ENCODE measurements around the gene PLEKHJ1.

The PLEKHJ1 gene

DNA sequence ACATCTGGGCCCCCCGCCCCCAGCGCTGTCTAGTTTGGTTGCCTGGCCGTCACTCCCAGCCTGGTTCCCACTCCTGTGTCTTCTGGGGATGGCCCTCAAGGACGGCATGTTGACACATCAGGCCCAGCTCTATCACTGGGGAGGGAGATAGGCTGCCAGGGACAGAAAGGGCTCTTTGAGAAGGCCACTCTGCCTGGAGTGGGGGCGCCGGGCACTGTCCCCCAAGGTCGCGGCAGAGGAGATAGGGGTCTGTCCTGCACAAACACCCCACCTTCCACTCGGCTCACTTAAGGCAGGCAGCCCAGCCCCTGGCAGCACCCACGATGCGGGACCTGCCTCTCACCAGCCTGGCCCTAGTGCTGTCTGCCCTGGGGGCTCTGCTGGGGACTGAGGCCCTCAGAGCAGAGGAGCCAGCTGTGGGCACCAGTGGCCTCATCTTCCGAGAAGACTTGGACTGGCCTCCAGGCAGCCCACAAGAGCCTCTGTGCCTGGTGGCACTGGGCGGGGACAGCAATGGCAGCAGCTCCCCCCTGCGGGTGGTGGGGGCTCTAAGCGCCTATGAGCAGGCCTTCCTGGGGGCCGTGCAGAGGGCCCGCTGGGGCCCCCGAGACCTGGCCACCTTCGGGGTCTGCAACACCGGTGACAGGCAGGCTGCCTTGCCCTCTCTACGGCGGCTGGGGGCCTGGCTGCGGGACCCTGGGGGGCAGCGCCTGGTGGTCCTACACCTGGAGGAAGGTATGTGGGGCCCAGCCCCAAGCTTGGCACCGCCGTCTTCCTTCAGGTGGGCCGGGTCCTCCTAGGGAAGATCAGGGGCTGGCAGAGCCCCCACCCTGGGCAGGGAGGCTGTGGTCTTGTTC, 13.1 kb upstream of the PLEKHJ1 start, which contains the start of gene AMH:
Gene AMH, plus strand, starts transcription at position 314 of the 857 bp plus-strand sequence. Its CDS starts 10 bp downstream, at position 324.
- no peak for DNase-seq (ENCODE audit: low spot score)

DNA sequence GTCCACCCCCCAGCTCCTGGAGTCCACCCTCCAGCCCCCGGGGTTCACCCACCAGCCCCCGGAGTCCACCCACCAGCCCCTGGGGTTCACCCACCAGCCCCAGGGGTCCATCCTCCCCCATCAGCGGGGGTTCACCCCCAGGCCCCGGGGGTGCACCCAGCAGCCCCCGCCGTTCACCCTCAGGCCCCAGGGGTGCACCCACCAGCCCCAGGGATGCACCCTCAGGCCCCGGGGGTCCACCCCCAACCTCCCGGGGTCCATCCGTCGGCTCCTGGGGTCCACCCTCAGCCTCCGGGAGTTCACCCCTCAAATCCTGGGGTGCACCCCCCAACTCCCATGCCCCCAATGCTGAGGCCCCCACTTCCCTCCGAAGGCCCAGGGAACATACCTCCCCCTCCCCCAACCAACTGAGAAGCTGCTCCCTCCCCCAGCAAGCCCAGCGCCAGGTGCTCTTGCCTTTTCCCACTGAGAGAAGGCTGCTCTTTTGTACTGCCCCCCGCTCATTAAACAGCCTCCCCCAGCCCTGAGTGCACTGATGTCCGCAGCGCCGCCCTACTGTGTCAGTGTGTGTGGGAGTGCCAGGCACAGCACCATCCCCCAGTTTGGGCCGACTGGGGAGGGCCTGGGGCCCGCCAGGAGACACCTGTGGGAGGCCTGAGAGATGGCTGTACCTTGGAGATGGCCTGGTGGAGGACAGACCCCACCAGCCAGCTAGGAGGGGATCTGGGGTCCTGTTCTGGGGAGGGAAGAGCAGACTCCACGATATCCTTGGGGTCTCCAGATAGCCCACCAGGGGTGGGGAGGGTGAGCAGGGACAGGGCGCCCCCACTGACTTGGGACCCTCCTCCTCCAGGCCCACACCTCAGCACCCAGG, 12.2 kb upstream of the PLEKHJ1 start:
- DNase-seq (ENCODE audit: low spot score) = no peak

DNA sequence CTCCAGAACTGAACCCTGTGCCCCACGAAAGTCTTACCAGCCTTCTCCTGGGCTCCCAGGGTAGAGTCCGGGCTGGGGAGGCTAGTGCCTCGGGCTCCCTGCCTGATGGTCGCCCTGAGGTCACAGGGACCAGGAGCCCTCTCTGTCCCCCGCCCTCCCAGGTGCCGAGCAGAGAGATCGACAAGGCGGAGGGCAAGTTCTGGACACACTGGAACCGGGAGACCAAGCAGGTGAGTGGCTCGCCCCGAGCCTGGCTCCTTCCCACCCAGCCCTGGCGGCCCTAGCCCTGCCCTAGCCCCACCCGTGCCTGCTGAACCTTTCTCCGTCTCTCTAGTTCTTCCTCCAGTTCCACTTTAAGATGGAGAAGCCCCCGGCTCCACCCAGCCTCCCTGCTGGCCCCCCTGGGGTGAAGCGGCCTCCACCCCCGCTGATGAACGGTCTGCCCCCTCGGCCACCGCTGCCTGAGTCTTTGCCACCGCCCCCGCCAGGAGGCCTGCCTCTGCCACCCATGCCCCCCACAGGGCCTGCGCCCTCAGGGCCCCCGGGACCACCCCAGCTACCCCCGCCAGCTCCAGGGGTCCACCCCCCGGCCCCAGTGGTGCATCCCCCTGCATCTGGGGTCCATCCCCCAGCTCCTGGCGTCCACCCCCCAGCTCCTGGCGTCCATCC, 11.4 kb upstream of the PLEKHJ1 start:
- DNase-seq (ENCODE audit: low spot score) = no peak

DNA sequence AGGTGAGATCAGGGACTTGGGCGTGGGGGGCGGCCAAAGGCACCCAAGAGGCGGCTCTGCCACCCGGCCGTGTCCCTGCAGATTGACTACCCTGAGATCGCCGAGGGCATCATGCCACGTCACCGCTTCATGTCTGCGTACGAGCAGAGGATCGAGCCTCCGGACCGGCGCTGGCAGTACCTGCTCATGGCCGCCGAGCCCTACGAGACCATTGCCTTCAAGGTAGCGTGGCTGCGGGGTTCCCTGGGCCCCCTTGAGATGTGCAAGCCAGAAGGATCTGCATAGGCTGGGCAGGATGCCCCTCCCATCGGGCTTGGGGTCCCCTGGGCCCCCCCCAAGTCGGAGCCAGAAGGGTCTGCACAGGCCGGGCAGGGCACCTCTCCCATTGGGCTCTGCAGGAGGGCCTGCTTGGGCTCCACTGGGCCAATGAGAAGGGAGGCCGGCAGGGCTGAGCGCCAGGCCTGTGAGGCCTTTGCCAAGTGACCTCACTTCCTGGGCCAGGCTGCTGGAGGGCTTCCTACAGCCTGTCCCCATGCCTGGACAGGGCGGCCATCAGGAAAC, 10.8 kb upstream of the PLEKHJ1 start:
- peak; percentile 66 for DNase-seq (ENCODE audit: low spot score)

DNA sequence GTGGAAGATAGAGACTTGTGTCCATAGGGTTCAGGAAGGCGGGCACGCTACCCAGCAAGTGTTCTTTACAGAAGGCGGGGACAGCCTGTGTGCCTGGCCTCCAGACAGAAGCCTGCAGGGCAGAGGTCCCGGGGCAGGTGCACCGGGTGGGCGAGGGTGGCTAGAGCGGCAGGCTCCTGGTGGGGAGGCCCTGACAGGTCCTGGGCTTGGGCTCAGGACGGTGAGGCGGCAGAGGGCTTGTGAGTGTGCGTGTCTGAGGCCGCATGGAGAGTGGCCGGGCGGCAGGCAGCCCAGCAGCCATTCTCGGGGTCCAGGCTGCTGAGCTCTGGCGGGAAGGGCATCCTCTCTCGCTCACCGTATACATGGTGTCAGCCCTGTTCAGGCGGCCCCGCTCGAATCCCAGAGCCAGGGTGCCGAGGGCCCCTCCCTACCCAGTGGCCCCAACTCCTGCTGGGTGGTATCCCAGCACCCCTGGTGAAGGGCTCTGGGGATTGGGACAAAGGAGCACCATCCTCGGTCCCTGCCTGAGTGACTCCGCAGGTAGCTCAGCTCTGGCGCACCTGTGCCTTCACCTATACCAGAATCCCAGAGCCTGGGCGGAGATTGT, 10.0 kb upstream of the PLEKHJ1 start:
- DNase-seq (ENCODE audit: low spot score) = no peak

DNA sequence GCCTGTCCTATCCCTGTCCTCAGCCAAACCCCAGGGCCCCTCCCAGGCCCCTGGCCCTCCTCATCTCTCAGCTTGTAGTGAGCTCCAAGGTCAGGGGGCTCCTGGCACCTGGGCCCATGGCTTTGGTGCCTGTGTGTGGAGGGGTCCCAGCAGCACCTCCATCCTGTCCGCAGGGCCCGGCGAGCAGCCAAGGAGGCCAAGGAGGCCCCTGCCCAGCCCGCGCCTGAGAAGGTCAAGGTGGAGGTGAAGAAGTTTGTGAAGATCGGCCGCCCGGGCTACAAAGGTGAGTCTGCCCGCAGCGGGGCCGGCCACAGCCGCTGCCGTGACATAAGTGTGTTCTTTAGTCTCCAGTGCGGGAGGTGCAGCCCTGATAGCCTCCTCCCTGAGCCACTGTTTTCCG, 9.1 kb upstream of the PLEKHJ1 start:
- no peak for DNase-seq (ENCODE audit: low spot score)

DNA sequence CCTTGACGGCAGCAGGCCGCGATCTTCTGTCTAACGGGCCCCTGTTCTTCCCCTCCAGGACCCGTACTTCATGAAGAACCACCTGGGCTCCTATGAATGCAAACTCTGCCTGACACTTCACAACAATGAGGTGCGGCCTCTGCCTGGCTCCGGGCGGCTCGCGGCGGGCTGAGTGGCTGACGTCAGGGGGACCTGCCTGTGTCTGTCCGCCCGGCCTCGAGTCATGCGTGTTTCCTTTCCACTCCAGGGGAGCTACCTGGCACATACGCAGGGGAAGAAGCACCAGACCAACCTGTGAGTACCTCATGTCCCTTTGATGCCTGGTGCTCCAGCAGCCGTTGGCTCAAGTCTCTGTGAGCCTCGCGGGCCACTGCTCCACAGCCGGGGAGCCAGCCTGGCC, 8.4 kb upstream of the PLEKHJ1 start:
- DNase-seq (ENCODE audit: low spot score) = no peak

DNA sequence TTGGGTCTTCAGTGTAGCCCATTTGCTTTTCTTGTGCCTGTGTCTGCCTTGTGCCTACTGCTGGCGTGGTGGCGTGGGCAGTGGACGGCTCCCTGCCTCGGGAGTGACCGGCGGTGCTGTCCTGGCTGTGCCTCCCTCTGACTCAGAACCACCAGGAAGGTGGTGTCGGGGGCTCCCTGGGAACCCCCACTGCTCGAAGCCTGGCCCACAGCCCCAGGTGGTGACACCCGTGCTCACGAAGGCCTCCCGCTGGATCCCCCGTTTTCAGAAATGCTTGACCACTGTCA, 7.9 kb upstream of the PLEKHJ1 start:
- DNase-seq (ENCODE audit: low spot score) = no peak

DNA sequence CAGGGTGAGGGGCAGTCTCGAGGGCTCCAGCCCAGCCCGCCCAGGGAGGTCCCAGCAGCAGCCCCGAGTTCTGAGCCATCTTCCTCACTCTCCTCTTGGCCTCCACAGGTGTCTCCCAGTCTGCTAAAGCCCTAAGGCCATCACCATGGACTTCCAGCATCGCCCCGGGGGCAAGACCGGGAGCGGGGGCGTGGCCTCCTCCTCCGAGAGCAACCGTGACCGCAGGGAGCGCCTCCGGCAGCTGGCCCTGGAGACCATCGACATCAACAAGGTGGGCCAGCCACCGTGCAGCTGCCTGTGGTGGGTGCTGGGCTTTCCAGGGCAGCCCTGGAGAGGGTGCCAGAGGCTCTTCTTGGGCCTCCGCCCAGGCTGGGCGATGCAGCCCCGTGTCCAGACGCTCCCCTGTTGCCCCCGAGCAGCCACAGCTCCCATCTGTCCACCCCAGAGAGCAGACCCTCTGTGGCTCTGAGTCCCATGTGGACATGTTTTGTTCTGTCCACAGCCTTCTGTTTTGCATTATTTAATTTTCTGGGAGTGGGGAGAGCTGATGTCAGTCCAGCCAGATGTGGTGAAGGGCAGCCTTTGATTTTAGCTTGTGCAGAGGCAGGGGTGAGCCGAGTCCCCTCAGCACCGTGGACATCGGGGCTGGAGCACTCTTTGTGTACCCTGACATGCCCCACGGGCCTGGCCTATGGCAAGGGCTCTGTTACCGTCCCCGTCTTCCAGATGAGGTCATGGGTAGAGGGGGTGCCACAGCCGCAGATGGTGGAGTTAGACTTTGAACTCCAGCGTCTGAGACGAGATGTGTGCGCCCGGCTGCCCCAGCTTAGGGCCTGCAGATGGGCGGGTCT, 7.4 kb upstream of the PLEKHJ1 start:
- DNase-seq (ENCODE audit: low spot score) = no peak

DNA sequence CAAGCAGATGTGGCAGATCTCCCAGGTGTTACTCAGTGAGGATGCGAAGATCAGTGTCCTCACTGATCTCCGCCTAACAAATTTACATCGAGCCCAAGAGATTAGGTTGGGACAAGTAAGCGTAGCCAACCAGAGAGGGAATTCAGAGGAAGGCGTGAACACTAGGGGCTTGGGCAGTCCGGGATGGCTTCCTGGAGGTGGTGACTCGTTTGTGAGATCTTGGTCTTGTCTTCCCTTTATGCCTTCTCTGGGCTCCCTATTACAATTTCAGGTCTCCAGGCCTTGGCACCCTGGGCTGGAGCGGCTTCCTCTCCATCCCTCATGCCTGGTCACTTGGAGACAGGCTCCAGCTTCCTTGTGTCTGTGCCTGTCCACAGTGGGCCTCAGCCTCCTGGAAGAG, 6.7 kb upstream of the PLEKHJ1 start:
- DNase-seq (ENCODE audit: low spot score) = no peak

DNA sequence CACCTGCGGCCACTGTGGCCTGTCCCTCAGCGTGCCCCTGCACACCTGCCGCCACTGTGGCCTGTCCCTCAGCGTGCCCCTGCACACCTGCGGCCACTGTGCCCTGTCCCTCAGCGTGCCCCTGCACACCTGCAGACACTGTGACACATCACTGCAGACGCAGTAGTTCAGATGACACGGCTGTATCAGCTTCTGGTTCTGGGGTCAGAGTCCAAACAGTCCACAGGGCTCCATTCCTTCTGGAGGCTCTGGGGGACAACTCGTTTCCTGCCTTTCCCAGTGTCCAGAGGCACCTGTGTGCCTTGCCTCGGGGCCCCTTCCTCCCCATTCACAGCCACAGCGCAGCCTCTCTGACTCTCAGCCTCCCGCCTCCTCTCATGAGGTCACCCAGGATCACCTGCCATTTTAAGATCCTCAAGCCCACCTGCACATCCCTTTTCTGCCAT, 6.0 kb upstream of the PLEKHJ1 start:
- DNase-seq (ENCODE audit: low spot score) = no peak

DNA sequence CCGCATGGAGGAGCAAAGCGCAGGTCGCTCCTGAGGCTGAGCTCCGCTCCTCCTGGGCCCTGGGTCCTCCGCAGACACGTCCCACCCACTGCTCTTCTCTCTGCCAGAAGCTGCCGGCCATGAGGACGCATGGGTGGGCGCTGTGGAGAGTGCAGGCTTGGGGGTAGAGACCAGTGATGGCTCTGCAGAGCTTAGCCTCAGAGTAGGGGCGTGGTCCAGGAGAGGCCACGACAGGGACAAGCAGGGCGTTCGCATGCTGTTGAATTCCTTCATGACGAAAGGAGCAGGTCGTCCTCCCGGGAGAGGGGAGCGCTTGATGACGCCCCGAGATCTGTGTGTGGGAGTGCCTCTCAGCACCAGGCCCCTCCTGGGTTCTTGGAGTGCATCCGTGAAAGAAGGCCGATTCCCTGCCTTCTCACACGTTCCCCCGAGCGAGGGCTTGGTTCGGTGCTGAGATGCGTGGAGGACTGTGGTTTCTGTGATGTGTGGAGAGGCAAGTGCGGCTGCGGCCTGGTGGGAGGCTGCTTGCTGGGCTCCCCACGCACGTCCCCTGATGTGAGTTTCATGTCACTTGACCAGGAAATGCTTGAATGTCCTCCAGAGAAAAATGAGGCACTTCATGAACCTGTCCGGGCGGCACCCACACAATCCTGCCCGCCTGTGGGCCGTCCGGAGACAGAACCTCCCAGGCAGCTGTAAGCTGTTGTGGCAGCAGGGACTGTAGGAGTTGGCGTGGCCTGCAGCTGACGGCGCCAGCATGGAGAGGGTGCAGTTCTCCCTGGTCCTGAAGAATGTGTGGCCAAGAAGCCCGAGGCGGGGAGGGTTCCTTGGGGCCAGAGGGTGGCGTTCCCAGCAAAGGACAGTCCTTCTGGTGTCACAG, 5.0 kb upstream of the PLEKHJ1 start:
- DNase-seq (ENCODE audit: low spot score) = no peak

DNA sequence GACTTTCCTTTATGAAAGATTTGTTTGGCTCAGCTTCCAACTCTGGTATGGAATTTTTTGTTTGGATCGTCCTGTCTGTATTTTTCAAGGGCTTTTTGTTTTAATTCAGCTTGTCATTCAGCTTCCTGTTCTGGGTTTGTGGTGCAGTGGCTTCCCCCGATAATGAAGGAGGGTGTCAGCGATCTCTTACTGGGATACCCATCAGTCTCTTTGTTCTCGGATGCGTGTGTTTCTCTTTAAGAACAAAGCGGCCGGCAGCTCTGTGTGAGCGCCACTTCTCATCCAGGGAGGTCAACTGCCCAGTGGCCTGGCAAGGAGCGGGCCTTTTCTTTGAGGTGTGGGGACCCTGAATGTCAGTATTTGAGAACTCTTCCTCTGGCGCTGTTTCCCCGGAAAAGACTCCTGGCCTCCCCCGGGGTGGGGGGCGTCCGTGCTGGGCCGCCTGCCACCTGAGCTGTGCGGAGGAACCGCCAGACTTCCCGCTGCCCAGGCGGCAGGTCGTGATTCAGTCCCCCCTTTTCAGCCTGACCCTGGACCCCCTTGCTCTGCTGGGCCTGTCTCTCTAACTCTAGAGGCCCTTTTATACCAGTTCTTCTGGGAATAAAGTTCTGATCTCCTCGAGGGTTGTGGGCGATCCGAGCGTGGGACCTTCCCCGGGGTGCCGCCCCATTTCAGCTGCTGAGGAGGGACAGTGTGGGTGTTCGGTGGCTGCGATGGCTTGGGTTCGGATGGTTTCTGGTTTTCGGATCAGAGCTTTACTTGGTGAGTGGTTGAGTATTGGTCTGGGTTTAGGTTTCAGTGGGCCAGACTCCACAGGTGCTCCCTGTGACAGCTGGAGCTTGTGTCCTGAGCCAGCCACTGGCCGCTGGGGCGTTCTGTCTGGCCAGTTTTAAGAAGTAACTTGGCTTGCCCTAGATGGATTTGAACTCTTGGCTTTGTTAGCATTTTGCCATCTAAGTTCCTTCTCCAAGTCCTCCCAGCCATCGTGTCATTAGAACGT, 3.9 kb upstream of the PLEKHJ1 start:
- peak; percentile 63 for DNase-seq (ENCODE audit: low spot score)

DNA sequence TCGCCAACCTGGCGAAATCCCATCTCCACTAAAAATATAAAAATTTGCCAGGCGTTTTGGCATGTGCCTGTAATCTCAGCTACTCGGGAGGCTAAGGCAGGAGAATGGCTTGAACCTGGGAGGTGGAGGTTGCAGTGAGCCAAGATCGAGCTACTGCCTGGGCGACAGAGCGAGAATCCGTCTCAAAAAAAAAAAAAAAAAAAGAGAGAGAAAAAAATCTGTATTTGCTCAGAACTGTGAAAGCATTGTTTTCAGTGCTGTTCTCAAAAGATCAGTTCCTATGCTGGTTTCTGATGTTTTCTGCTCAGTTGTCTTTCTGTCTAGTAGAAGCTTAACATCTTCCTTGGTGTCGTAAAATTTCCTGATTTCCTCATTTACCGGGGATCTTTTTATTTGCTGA, 3.0 kb upstream of the PLEKHJ1 start:
- DNase-seq (ENCODE audit: low spot score) = no peak

DNA sequence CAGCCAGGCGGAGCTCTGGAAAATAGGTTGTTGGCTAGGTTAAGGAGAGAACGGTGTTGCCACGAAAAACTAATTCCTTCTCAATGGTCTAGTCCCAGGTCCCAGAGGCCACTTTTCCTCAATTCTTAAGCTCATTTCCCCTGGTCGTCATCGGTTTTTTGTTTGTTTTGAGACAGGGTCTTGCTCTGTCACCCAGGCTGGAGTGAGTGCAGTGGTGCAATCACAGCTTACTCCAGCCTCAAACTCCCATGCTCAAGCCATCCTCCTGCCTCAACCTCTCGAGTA, 1.7 kb upstream of the PLEKHJ1 start:
- no peak for DNase-seq (ENCODE audit: low spot score)

DNA sequence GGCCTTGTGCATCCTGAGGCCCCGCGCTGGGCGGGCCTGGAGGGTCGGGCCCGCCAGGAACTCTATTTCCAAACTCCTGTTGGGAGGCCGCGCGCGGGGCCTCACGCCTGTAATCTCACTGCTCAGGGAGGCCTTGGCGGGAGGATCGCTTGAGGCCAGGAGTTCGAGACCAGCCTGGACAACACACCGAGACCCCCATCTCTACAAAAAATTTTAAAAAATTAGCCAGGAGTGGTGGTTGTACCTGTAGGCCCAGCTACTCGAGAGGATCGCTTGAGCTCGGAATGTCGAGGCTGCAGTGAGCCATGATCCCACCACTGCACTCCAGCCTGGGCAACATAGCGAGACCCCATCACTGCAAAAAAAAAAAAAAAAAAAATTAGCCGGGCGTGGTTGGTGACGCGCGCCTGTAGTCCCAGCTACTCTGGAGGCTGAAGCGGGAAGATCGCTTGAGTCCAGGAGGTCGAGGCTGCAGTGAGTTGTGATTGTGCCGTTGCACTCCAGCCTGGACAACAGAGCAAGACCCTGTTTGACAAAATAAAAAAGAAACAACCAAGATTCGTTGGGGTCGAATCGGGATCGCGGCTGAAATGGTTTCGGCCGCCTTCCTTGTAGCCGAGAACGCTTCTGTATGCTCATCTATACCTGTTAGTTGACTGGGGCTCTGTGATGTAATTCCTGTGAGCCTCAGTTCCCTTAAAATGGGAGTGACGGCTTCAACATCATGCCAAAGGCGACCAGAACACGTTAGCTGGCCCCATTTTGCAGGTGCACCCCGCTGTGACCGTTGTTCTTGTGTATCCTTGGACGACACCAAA, 1.1 kb upstream of the PLEKHJ1 start:
- DNase-seq (ENCODE audit: low spot score) = peak; percentile 51

DNA sequence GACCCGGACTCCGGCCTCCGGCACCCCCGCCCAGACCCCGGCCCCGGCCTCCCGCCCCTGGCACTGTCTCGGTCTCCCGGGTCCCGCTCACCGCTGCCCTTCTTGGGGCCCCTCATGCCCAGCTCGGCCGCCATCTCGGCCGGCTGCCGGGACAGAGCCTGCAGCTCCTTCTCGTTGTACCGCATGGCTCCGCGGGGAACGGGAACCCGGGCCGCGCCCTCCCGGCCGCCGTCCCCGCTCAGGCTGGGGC, 140 bp downstream of the PLEKHJ1 start:
- DNase-seq (ENCODE audit: low spot score) = no peak

DNA sequence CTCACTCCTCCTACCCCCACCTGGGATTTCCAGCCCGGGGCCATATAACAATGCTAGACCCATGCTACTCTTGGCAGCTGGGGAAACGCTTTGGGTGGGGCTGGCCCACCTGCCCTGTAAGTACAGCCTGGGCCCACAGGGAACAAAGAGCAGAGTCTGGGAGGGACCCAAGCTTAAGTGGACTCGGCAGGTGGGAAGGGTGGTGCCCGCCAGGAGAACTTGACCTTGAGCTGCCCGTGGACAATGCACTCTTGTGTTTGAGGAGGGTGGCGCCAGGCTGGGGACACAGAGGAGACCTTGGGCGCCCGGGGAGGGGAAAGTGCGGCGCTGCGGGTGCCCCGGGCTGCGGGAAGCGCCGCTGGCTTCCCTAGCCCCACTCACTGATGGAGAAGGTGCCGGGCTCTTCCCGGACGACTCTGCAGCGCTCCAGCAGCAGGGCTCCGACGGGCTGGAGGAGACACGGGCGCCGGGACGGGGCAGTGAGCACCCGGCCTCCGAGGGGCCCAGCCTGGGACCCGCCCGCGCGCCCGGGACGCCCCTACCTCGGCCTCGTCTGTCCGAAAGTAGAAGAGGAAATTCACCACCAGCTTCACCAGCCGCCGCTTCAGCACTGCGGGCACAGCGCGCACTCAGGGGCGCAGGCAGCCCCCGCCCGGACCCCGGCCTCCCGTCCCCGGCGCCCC, 607 bp downstream of the PLEKHJ1 start:
- no peak for DNase-seq (ENCODE audit: low spot score)

Measured in RKO (cell line).